ENCODE results near the gene FASN. TPM values are rescaled to one million over a fixed set of nuclear protein-coding genes. Genes with fewer than 3 reads are reported as not detected.

Gene FASN
- total RNA-seq, 2 experiments from 2014 or later: 111 to 364 TPM

DNA sequence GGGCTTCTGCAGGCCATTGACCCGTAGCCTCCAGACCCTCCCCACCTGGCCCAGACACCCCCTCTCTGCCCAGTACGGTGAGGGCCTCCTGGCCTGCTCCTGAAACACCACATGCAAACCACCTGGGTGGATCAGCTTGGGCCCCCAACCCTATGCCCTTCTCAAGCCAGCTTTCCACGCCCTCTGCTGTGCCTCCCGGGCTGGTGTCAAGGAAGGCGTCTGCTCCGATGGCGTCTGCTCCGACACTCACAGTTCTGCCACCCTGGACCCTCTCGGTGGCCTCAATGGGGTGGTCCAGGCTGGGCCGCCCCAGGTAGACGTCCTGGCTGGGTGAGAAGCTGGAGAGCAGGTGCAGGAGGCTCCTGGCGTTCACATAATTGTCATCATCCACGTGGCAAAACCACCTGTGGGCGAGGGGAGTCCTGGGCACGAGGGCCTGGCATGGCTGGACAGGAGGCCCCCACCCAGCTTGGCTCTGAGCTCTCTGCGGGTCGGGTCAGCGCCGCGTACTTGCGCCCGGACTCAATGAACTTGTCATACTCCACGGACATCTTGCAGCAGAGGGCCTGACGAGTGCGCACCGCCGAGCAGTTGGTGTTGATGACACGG, 47.8 kb downstream of the FASN start:
- TF ChIP-seq CTCF (conservative IDR thresholded peaks at IDR 0.05; ENCODE audit: low read length) (no peak), EZH2phosphoT487 (IDR thresholded peaks at IDR 0.05; ENCODE audit: borderline replicate concordance, low read depth, low read length) (no peak)
- H4K20me1 ChIP-seq (ENCODE audit: insufficient read depth, low read length): no peaks in the 10 kb centered on the region
- H3K79me2 ChIP-seq (ENCODE audit: insufficient read depth, low read depth, low read length): peaks cover 8% of the 10 kb centered on the region; the same call in 1 of the 2 replicates
- no peak overlapping the region for H2AFZ ChIP-seq (ENCODE audit: low read length)
- H3K9me2 ChIP-seq (ENCODE audit: insufficient read depth, low read length): no peaks in the 10 kb centered on the region
- no peak overlapping the region for H3K27ac ChIP-seq (ENCODE audit: low read depth, low read length, poor library complexity, severe bottlenecking)
- H3K36me3 ChIP-seq (ENCODE audit: insufficient read depth, low read length): peaks cover 21% of the 10 kb centered on the region; the same call in 1 of the 2 replicates
- DNase-seq (ENCODE audit: low spot score): no peak
- ChIA-PET CTCF (ENCODE audit: unreplicated experiment) (no interaction called here), POLR2A (interaction anchor here (1.0 kb wide), 1 partner anchor 12 kb away, joined by 3 read pairs; the partner anchor contains the start of gene DCXR)
- H3K4me3 ChIP-seq (ENCODE audit: low read depth, low read length, poor library complexity, severe bottlenecking): peak overlapping the region; percentile 75
- H3K4me2 ChIP-seq (ENCODE audit: low read length): peak overlapping the region; percentile 89
- no peaks in the 10 kb centered on the region for H3K9me3 ChIP-seq (ENCODE audit: low read length)
- H3K4me1 ChIP-seq (ENCODE audit: insufficient read depth, low read length, poor library complexity, severe bottlenecking): peaks cover 21% of the 10 kb centered on the region
- intact Hi-C loops (cut with micrococcal nuclease; ENCODE audit: unreplicated experiment): no loop called here
- BruUV-seq (replicated peaks): TSS peak; percentile 46

GRCh38 chr17:82049521-82049971, 48.5 kb downstream of the FASN start:
- Histone ChIP-seq H3K27ac (ENCODE audit: low read depth, low read length, poor library complexity, severe bottlenecking) (no peak overlapping the region), H3K9me2 (ENCODE audit: insufficient read depth, low read length) (no peaks in the 10 kb centered on the region), H3K4me1 (ENCODE audit: insufficient read depth, low read length, poor library complexity, severe bottlenecking) (peaks cover 21% of the 10 kb centered on the region), H3K4me2 (ENCODE audit: low read length) (no peak overlapping the region), H3K4me3 (ENCODE audit: low read depth, low read length, poor library complexity, severe bottlenecking) (no peak overlapping the region), H3K9me3 (ENCODE audit: low read length) (no peaks in the 10 kb centered on the region), H3K79me2 (ENCODE audit: insufficient read depth, low read depth, low read length) (peaks cover 8% of the 10 kb centered on the region; the same call in 1 of the 2 replicates), H2AFZ (ENCODE audit: low read length) (no peak overlapping the region), H4K20me1 (ENCODE audit: insufficient read depth, low read length) (no peaks in the 10 kb centered on the region), H3K36me3 (ENCODE audit: insufficient read depth, low read length) (peaks cover 14% of the 10 kb centered on the region; the same call in 1 of the 2 replicates)
- ChIA-PET CTCF (ENCODE audit: unreplicated experiment) (interaction anchor here (0.6 to 0.8 kb wide), 2 partner anchors 12 to 14 kb away, joined by 3 read pairs; partner anchors contain the start of gene DCXR), POLR2A (interaction anchor here (1.0 kb wide), 1 partner anchor 11 kb away, joined by 3 read pairs; the partner anchor contains the start of gene DCXR)
- DNase-seq (ENCODE audit: low spot score): no peak
- intact Hi-C loops (cut with micrococcal nuclease; ENCODE audit: unreplicated experiment): no loop called here
- no TSS peak for BruUV-seq (replicated peaks)
- TF ChIP-seq CTCF (conservative IDR thresholded peaks at IDR 0.05; ENCODE audit: low read length): no peak
- no peak for TF ChIP-seq EZH2phosphoT487 (IDR thresholded peaks at IDR 0.05; ENCODE audit: borderline replicate concordance, low read depth, low read length)

GRCh38 chr17:82049106-82049505, 48.9 kb downstream of the FASN start:
- no TSS peak for BruUV-seq (replicated peaks)
- Histone ChIP-seq H3K4me1 (ENCODE audit: insufficient read depth, low read length, poor library complexity, severe bottlenecking) (peaks cover 21% of the 10 kb centered on the region), H3K9me2 (ENCODE audit: insufficient read depth, low read length) (no peaks in the 10 kb centered on the region), H3K79me2 (ENCODE audit: insufficient read depth, low read depth, low read length) (peaks cover 8% of the 10 kb centered on the region; the same call in 1 of the 2 replicates), H3K4me2 (ENCODE audit: low read length) (no peak overlapping the region), H4K20me1 (ENCODE audit: insufficient read depth, low read length) (no peaks in the 10 kb centered on the region), H3K4me3 (ENCODE audit: low read depth, low read length, poor library complexity, severe bottlenecking) (no peak overlapping the region), H3K9me3 (ENCODE audit: low read length) (no peaks in the 10 kb centered on the region), H2AFZ (ENCODE audit: low read length) (no peak overlapping the region), H3K27ac (ENCODE audit: low read depth, low read length, poor library complexity, severe bottlenecking) (no peak overlapping the region), H3K36me3 (ENCODE audit: insufficient read depth, low read length) (peaks cover 9% of the 10 kb centered on the region; the same call in 1 of the 2 replicates)
- ChIA-PET CTCF (ENCODE audit: unreplicated experiment) (interaction anchor here (0.6 to 0.8 kb wide), 2 partner anchors 11 to 13 kb away, joined by 3 read pairs; partner anchors contain the start of gene DCXR), POLR2A (interaction anchor here (1.0 kb wide), 1 partner anchor 11 kb away, joined by 3 read pairs; the partner anchor contains the start of gene DCXR)
- intact Hi-C loops (cut with micrococcal nuclease; ENCODE audit: unreplicated experiment): no loop called here
- DNase-seq (ENCODE audit: low spot score): no peak
- TF ChIP-seq EZH2phosphoT487 (IDR thresholded peaks at IDR 0.05; ENCODE audit: borderline replicate concordance, low read depth, low read length): no peak
- TF ChIP-seq CTCF (conservative IDR thresholded peaks at IDR 0.05; ENCODE audit: low read length): no peak
